Measurements from ENCODE around the gene GPR55. TPM values are rescaled to one million over a fixed set of nuclear protein-coding genes. Genes with fewer than 3 reads are reported as not detected.
A peak's percentile ranks its signal among the peaks of the same experiment; 100 is the strongest.

GPR55 gene
- total RNA-seq, 1 experiment from 2014 or later, result not detected

DNA sequence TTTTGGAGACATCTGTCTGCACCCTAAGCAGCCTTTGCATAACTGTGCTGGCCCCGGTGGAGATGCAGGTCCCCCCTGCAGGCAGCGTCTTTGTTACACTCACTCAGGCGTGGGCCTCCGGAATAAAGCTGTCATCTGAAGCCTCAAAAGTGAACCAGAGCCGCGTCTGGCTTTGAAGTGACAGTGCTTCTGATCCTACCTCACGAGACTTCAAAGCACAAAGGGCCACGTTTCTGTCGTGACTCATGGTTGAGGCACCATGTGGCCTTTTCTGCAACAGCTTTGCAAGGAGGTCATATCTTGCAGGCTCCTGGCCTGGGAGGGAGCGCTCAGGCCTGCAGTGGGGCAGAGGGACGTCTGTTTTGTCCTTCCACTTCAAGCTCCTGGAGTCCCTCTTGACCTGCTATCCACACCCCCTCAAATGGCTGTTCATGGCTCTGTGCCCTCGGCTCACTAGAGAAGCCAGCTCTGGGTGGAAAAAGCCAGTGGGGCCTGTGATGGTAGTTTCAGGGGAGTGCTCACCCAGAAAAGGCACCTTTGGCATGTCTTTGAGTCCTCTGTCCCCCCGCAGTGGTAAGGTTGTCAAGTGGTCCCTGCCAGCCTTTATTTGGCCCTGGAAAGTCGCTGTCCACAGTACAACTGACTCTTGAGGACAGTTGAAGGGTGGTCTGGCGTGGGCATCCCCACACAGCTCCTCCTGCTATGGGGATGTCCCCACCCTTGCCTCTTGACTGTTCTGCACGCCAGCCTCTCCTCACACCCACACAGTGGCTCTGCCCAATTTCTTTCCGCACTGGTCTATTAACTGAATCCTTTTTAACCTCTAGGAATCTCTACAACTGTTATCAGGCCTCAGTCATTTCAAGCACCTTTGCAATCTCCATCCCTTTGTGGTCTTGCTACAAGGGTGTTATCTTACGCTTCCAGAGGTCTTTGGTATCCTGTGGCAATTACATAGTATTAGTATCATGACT lies 19.3 kb downstream of the GPR55 start (continued):
- TF ChIP-seq, protein P1, sequence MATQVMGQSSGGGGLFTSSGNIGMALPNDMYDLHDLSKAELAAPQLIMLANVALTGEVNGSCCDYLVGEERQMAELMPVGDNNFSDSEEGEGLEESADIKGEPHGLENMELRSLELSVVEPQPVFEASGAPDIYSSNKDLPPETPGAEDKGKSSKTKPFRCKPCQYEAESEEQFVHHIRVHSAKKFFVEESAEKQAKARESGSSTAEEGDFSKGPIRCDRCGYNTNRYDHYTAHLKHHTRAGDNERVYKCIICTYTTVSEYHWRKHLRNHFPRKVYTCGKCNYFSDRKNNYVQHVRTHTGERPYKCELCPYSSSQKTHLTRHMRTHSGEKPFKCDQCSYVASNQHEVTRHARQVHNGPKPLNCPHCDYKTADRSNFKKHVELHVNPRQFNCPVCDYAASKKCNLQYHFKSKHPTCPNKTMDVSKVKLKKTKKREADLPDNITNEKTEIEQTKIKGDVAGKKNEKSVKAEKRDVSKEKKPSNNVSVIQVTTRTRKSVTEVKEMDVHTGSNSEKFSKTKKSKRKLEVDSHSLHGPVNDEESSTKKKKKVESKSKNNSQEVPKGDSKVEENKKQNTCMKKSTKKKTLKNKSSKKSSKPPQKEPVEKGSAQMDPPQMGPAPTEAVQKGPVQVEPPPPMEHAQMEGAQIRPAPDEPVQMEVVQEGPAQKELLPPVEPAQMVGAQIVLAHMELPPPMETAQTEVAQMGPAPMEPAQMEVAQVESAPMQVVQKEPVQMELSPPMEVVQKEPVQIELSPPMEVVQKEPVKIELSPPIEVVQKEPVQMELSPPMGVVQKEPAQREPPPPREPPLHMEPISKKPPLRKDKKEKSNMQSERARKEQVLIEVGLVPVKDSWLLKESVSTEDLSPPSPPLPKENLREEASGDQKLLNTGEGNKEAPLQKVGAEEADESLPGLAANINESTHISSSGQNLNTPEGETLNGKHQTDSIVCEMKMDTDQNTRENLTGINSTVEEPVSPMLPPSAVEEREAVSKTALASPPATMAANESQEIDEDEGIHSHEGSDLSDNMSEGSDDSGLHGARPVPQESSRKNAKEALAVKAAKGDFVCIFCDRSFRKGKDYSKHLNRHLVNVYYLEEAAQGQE (IDR thresholded peaks at IDR 0.05; ENCODE audit: low read depth), result no peak
- TF ChIP-seq TCF7L2 (IDR thresholded peaks at IDR 0.05; ENCODE audit: borderline replicate concordance, extremely low read depth, insufficient read depth, insufficient read length) (peak; percentile 100), EGR1 (IDR thresholded peaks at IDR 0.05; ENCODE audit: low read depth) (no peak), JUND (IDR thresholded peaks at IDR 0.05) (peak; percentile 83), POLR2AphosphoS5 (IDR thresholded peaks at IDR 0.05; ENCODE audit: low read depth, low read length) (0 out of 2 replicates have a peak, but pooled peaks have one; percentile 30), SP1 (IDR thresholded peaks at IDR 0.05; ENCODE audit: low read depth) (peak; percentile 68), ELF1 (IDR thresholded peaks at IDR 0.05; ENCODE audit: borderline replicate concordance, low read depth) (no peak), YY1 (IDR thresholded peaks at IDR 0.05; ENCODE audit: extremely low read depth, insufficient replicate concordance, low read depth, low read length) (no peak), CBX3 (IDR thresholded peaks at IDR 0.05; ENCODE audit: low read depth) (peak; percentile 81; the same call in 1 of the 2 replicates)
- TF ChIP-seq, protein P2, sequence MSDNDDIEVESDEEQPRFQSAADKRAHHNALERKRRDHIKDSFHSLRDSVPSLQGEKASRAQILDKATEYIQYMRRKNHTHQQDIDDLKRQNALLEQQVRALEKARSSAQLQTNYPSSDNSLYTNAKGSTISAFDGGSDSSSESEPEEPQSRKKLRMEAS (IDR thresholded peaks at IDR 0.05), result peak; percentile 96
- TF ChIP-seq, protein P3, sequence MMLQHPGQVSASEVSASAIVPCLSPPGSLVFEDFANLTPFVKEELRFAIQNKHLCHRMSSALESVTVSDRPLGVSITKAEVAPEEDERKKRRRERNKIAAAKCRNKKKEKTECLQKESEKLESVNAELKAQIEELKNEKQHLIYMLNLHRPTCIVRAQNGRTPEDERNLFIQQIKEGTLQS (IDR thresholded peaks at IDR 0.05), result no peak

Data from HCT116 (cell line).